ENCODE data around the gene ADGB. TPM values are rescaled to one million over a fixed set of nuclear protein-coding genes. Genes with fewer than 3 reads are reported as not detected.

Gene ADGB
- total RNA-seq, 6 experiments from 2014 or later = 0.06 TPM; not detected in 5

- no peaks in the 10 kb centered on the region for H3K27me3 ChIP-seq
- no peaks in the 10 kb centered on the region for H3K36me3 ChIP-seq
- DNase-seq = peak in 2 of 3 donors; percentile 44 to 82
- TF ChIP-seq CTCF (IDR thresholded peaks at IDR 0.05) (peak; percentile 76 to 84 (median 78)), POLR2A (IDR thresholded peaks at IDR 0.05) (no peak)
- no peak overlapping the region for H3K27ac ChIP-seq
- H3K4me1 ChIP-seq = no peaks in the 10 kb centered on the region
- H3K4me3 ChIP-seq = no peak overlapping the region
- 21% methylated on average over 6 of the region's 6 CpGs for WGBS (ENCODE audit: insufficient coverage, low coverage, low lambda C conversion rate, missing lambda C conversion rate)
- H3K9me3 ChIP-seq = no peaks in the 10 kb centered on the region
- intact Hi-C loops (cut with DNase I) = no loop called here
- ATAC-seq = peak; percentile 87 to 97 (median 94)
Measured at GRCh38 chr6:146700078-146700686, 101.4 kb downstream of the ADGB start.

GRCh38 chr6:146701632-146702031 is 102.9 kb downstream of the ADGB start:
- no peak for TF ChIP-seq POLR2A (IDR thresholded peaks at IDR 0.05)
- no peak for TF ChIP-seq CTCF (IDR thresholded peaks at IDR 0.05)
- 31% methylated on average over 2 of the region's 2 CpGs for WGBS (ENCODE audit: insufficient coverage, low coverage, low lambda C conversion rate, missing lambda C conversion rate)
- H3K4me3 ChIP-seq = no peak overlapping the region
- no peaks in the 10 kb centered on the region for H3K9me3 ChIP-seq
- no peaks in the 10 kb centered on the region for H3K36me3 ChIP-seq
- no peak overlapping the region for H3K27ac ChIP-seq
- no peaks in the 10 kb centered on the region for H3K27me3 ChIP-seq
- ATAC-seq (no peak), DNase-seq (no peak)
- no peaks in the 10 kb centered on the region for H3K4me1 ChIP-seq
- intact Hi-C loops (cut with DNase I) = no loop called here

GRCh38 chr6:146709036-146709622 is 110.4 kb downstream of the ADGB start:
- ATAC-seq = no peak
- no peaks in the 10 kb centered on the region for H3K4me1 ChIP-seq
- 40% methylated on average over 2 of the region's 2 CpGs for WGBS (ENCODE audit: insufficient coverage, low coverage, low lambda C conversion rate, missing lambda C conversion rate)
- no peaks in the 10 kb centered on the region for H3K27me3 ChIP-seq
- intact Hi-C loops (cut with DNase I) = no loop called here
- H3K4me3 ChIP-seq = no peak overlapping the region
- H3K9me3 ChIP-seq = no peaks in the 10 kb centered on the region
- TF ChIP-seq POLR2A (IDR thresholded peaks at IDR 0.05) = no peak
- TF ChIP-seq CTCF (IDR thresholded peaks at IDR 0.05) = no peak
- H3K27ac ChIP-seq = no peak overlapping the region
- DNase-seq = no peak
- no peaks in the 10 kb centered on the region for H3K36me3 ChIP-seq

GRCh38 chr6:146719387-146719786 is 120.6 kb downstream of the ADGB start:
- H3K27me3 ChIP-seq = no peaks in the 10 kb centered on the region
- WGBS (ENCODE audit: insufficient coverage, low coverage, low lambda C conversion rate, missing lambda C conversion rate) = 40% methylated on average over 4 of the region's 4 CpGs
- no peaks in the 10 kb centered on the region for H3K9me3 ChIP-seq
- TF ChIP-seq POLR2A (IDR thresholded peaks at IDR 0.05) (no peak), CTCF (IDR thresholded peaks at IDR 0.05) (no peak)
- H3K4me3 ChIP-seq = no peak overlapping the region
- no peak overlapping the region for H3K27ac ChIP-seq
- ATAC-seq (no peak), DNase-seq (no peak)
- H3K4me1 ChIP-seq = no peaks in the 10 kb centered on the region
- intact Hi-C loops (cut with DNase I) = no loop called here
- no peaks in the 10 kb centered on the region for H3K36me3 ChIP-seq

Data from right lobe of liver (tissue), 6 donors.